D721Med (cell line): ENCODE results near the gene RMI2.

Experiments used
- DNase-seq: peaks from one replicate; pipeline ENCODE4 v3.0.0; 2011; ENCODE audit warnings: low spot score; ENCODE audit not compliant: insufficient read length
- FAIRE-seq: peaks from 2 replicates; lab custom pipeline; 2011; peaks lifted over from hg19 to GRCh38; lab: Jason Lieb, UNC
- CTCF ChIP-seq: IDR thresholded peaks from 2 replicates; pipeline ENCODE4 v1.5.1; 2012; ENCODE audit warnings: mild to moderate bottlenecking, control low read depth; ENCODE audit not compliant: insufficient read depth; ENCODE audit errors: missing control alignments

Gene RMI2

GRCh38 chr16:11299865-11300559 is 45.2 kb upstream of the RMI2 start:
- no peak for FAIRE-seq
- DNase-seq = no peak
- no peak for TF ChIP-seq CTCF

GRCh38 chr16:11300560-11300892 is 44.7 kb upstream of the RMI2 start:
- DNase-seq = no peak
- TF ChIP-seq CTCF = no peak
- no peak for FAIRE-seq

- DNase-seq (no peak), FAIRE-seq (no peak)
- TF ChIP-seq CTCF = no peak
Observed at GRCh38 chr16:11301645-11302501, 43.4 kb upstream of the RMI2 start.

- TF ChIP-seq CTCF = no peak
- no peak for FAIRE-seq
- no peak for DNase-seq
Observed at GRCh38 chr16:11302977-11303376, 42.3 kb upstream of the RMI2 start.

- FAIRE-seq (no peak), DNase-seq (no peak)
- no peak for TF ChIP-seq CTCF
Observed at GRCh38 chr16:11303405-11304138, 41.7 kb upstream of the RMI2 start.

GRCh38 chr16:11306381-11306780 is 38.9 kb upstream of the RMI2 start:
- no peak for TF ChIP-seq CTCF
- DNase-seq (no peak), FAIRE-seq (no peak)
